Ectodermal cell (in vitro differentiated cells): ENCODE results near the gene ARHGEF28. TPM values are rescaled to one million over a fixed set of nuclear protein-coding genes. Genes with fewer than 3 reads are reported as not detected.
A peak's percentile ranks its signal among the peaks of the same experiment; 100 is the strongest.

Source experiments
- H3K27ac ChIP-seq: 2 replicates; pipeline ENCODE4 v1.7.0; 2013; ENCODE audit warnings: mild to moderate bottlenecking, low read depth, low read length; ENCODE audit not compliant: insufficient read depth, poor library complexity, severe bottlenecking
- H3K27me3 ChIP-seq: 2 replicates; pipeline ENCODE4 v1.7.0; 2013; ENCODE audit warnings: mild to moderate bottlenecking, low read length; ENCODE audit not compliant: insufficient read depth, control insufficient read depth, poor library complexity, severe bottlenecking
- H3K36me3 ChIP-seq: one replicate; pipeline ENCODE4 v1.7.0; 2013; ENCODE audit warnings: low read length; ENCODE audit not compliant: control insufficient read depth, insufficient read depth
- H3K4me1 ChIP-seq: one replicate; pipeline ENCODE4 v1.7.0; 2013; ENCODE audit warnings: low read length; ENCODE audit not compliant: control insufficient read depth, insufficient read depth
- H3K4me3 ChIP-seq: 2 replicates; pipeline ENCODE4 v1.7.0; 2013; ENCODE audit warnings: low read depth, low read length, control low read depth; ENCODE audit not compliant: insufficient read depth
- H3K9me3 ChIP-seq: 2 replicates; pipeline ENCODE4 v1.7.0; 2013; ENCODE audit warnings: mild to moderate bottlenecking, low read length, moderate library complexity; ENCODE audit not compliant: control insufficient read depth
- WGBS, 2 experiments: methylation state at CpG; one replicate each; pipeline ENCODE4 v1.1.7; 2013; ENCODE audit warnings: missing lambda C conversion rate in 2 of 2; 5-methylcytosine and 5-hydroxymethylcytosine counted together
- polyA plus RNA-seq, 4 experiments: library from polyadenylated mRNA; stranded (reverse); fragments of 50-300 nt; gene quantifications; one replicate each; pipeline ENCODE4 v1.2.3, GENCODE V29; 2013

The ARHGEF28 gene, protein sequence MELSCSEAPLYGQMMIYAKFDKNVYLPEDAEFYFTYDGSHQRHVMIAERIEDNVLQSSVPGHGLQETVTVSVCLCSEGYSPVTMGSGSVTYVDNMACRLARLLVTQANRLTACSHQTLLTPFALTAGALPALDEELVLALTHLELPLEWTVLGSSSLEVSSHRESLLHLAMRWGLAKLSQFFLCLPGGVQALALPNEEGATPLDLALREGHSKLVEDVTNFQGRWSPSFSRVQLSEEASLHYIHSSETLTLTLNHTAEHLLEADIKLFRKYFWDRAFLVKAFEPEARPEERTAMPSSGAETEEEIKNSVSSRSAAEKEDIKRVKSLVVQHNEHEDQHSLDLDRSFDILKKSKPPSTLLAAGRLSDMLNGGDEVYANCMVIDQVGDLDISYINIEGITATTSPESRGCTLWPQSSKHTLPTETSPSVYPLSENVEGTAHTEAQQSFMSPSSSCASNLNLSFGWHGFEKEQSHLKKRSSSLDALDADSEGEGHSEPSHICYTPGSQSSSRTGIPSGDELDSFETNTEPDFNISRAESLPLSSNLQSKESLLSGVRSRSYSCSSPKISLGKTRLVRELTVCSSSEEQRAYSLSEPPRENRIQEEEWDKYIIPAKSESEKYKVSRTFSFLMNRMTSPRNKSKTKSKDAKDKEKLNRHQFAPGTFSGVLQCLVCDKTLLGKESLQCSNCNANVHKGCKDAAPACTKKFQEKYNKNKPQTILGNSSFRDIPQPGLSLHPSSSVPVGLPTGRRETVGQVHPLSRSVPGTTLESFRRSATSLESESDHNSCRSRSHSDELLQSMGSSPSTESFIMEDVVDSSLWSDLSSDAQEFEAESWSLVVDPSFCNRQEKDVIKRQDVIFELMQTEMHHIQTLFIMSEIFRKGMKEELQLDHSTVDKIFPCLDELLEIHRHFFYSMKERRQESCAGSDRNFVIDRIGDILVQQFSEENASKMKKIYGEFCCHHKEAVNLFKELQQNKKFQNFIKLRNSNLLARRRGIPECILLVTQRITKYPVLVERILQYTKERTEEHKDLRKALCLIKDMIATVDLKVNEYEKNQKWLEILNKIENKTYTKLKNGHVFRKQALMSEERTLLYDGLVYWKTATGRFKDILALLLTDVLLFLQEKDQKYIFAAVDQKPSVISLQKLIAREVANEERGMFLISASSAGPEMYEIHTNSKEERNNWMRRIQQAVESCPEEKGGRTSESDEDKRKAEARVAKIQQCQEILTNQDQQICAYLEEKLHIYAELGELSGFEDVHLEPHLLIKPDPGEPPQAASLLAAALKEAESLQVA (N-terminal part only)
- 0.24 TPM for polyA plus RNA-seq (2013, experiment 1 of 4)
- polyA plus RNA-seq (2013, experiment 2 of 4) = 0.41 TPM
- 0.59 TPM for polyA plus RNA-seq (2013, experiment 3 of 4)
- polyA plus RNA-seq (2013, experiment 4 of 4) = 0.36 TPM

DNA sequence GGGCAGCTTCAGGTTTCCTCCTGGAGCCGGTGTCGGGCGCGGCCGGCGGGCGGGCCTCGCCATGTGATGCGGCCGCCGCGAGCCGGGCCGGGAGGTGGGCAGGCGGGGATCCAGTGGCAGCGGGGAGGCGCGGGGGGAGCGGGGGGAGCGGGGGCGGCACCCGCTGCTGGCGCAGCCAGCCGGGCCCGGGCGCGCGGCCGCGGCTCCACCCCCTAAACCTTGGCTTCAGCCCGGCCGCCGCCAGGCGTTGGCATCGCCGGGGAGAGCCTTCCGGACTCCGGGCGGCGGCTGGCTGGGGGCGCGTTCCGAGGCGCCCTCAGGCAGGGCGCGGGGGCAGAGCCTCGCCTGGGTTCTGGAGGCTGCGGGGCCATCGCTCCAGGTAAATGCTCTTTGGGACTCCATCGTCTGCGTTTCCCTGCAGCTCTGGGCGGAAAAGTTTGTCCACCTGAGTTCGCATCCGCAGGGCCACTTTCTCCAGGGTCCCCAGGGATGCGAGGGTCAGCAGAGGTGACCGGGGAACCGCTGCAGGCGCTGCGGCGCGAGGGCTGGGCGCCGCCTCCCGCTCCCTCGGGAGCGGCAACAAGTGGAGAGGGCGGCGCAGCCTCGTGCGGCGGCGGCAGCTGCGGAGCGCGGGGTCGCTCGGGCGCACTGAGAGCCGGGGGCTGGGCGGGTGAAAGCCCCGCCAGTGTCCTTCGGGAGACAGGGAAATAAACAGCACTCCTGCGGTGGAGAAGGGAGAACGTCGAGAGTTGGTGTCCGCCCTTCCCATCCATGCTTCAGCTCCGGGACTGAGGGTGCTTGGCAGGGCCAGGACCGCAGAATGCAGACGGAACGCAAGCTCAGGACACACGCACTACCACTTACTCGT, at the start of gene ARHGEF28:
Gene ARHGEF28 (plus strand): TSS at position 253 of the 868 bp plus-strand sequence. CDS start 58,656 bp downstream, outside the sequence.
- 2 to 3% methylated on average over 92 of the region's 92 CpGs for WGBS, 2 experiments
- Histone ChIP-seq H3K27ac (no peak within 1 kb of the TSS), H3K27me3 (peaks cover 52% of the 10 kb centered on the region)

DNA sequence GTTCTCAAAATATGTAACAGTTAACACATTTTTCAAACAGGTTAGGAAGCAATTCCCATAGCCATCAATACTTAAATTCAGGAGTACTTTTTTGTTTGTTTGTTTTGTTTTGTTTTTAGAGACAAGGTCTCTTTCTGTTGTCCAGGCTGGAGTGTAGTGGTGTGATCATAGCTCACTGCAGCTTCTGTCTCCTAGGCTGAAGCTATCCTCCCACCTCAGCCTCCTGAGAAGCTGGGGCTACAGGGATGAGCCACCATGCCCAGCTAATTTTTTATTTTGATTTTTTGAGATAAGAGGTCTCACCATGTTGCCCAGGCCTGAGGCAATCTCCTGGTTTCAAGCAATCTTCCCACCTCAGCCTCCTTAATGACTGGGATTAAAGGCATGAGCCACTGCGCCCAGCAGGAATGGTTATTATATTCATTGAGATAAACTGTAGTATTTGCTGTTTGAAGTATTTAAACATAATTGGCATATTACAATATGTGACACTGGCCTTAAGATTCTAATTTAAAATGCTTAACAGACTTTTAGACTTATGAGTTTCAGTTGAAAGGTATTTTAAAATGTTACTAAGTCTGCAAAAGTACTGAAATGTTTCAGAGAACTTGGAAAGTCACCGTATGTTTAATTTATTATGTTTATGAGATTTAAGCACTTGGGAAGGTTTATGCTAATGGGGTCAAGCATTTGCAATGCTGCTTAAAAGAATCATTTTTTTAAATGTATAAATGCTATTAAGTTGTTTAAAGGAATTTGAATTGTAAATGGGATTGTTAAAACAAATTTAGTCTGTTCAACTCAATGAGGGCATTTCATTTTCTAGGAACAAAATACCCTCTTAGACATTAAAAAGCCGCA, 43.5 kb upstream of the ARHGEF28 start:
- Histone ChIP-seq H3K36me3 (no peaks in the 10 kb centered on the region), H3K27me3 (no peaks in the 10 kb centered on the region), H3K9me3 (no peaks in the 10 kb centered on the region), H3K4me3 (no peak overlapping the region), H3K4me1 (no peaks in the 10 kb centered on the region), H3K27ac (no peak overlapping the region)
- 43 to 65% methylated on average over 2 to 3 of the region's 3 CpGs for WGBS, 2 experiments

More for the DNA sequence above, at the start of gene ARHGEF28:
- no peaks in the 10 kb centered on the region for H3K4me1 ChIP-seq
- peak within 1 kb of the TSS; percentile 63 for H3K4me3 ChIP-seq
- H3K9me3 ChIP-seq = no peaks in the 10 kb centered on the region
- H3K36me3 ChIP-seq = no peaks in the 10 kb centered on the region

DNA sequence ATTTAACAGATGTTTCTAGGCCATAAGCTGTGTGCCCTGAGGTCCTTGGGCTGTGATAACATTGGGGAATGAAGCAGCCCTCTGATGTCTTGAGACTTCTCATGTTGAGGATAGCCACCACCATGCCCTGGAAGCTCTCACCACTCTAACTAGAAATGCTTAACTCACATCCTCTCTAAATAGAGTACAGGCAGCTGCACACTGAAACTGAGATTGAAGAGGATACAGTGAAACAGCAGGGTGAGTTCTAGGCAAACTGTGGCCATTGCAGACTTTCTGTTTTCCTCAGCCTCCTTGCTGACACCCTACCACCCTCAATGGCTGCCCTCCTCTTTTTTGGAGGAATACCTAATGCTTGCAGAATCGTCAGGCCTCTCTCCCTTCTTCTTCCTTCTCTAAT, 38.1 kb upstream of the ARHGEF28 start:
- Histone ChIP-seq H3K36me3 (no peaks in the 10 kb centered on the region), H3K27ac (no peak overlapping the region), H3K4me1 (no peaks in the 10 kb centered on the region), H3K9me3 (no peaks in the 10 kb centered on the region), H3K27me3 (no peaks in the 10 kb centered on the region), H3K4me3 (no peak overlapping the region)
- 86 to 87% methylated on average over 1 of the region's 1 CpG for WGBS, 2 experiments

DNA sequence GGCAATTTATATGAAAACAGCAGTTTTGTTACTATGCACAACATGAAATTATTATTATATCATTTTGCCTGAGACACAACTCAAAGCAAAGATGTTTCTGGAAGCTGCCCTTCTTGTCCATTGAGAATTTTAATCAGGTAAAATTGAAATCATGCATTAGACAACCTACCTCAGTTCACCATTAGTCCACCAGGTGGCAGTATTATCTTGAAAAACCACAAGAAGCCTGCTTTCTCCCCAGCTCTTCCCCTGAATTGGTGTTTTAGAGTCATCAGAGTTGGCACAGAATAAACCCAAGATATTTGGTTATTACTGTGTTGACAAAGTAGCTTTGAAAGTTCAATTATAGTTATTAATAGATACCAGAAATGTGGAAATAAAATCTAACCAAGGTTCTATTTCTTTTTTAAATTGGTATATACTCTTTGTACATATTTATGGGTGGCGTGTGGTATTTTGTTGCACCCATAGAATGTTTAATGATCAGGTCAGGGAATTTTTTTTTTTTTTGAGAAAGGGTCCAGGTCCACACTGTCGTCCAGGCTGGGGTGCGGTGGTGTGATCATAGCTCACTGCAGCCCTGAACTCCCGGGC, 34.8 kb upstream of the ARHGEF28 start:
- Histone ChIP-seq H3K27ac (no peak overlapping the region), H3K4me1 (no peaks in the 10 kb centered on the region)
- 73 to 79% methylated on average over 4 of the region's 4 CpGs for WGBS, 2 experiments

DNA sequence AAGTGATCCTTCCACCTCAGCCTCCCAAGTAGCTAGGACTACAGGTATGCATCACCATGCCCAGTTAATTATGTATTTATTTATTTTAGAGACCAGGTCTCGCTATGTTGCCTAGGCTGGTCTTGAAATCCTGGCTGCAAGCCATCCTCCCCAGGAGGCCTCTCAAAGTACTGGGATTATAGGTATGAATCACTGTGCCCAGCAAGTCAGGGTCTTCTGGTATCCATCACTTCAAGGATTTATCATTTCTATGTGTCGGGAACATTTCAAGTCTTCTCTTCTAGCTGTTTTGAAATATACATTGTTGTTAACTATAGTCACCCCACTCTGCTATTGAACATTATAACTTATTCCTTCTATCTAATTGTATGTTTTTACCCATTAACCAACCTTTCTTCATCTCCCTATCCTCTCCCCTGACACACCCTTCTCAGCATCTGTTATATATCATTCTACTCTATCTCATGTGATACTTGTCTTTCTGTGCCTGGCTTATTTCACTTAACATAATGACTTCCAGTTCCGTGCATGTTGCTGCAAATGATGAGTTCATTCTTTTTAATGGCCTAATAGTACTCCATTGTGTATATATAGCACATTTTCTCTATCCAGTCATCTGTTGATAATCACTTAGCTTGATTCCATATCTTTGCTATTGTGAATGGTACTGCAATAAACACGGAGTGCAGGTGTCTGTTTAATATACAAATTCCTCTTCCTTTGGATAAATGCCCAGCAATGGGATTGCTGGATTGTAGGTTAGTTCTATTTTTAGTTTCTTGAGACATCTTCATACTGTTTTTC, 34.1 kb upstream of the ARHGEF28 start:
- H3K27ac ChIP-seq = no peak overlapping the region
- H3K27me3 ChIP-seq = no peaks in the 10 kb centered on the region
- WGBS, 2 experiments = 70 to 72% methylated on average over 4 of the region's 4 CpGs
- H3K4me3 ChIP-seq = no peak overlapping the region
- no peaks in the 10 kb centered on the region for H3K9me3 ChIP-seq
- H3K36me3 ChIP-seq = no peaks in the 10 kb centered on the region
- no peaks in the 10 kb centered on the region for H3K4me1 ChIP-seq

More for the DNA sequence above, 34.8 kb upstream of the ARHGEF28 start:
- Histone ChIP-seq H3K9me3 (no peaks in the 10 kb centered on the region), H3K27me3 (no peaks in the 10 kb centered on the region), H3K36me3 (no peaks in the 10 kb centered on the region), H3K4me3 (no peak overlapping the region)

DNA sequence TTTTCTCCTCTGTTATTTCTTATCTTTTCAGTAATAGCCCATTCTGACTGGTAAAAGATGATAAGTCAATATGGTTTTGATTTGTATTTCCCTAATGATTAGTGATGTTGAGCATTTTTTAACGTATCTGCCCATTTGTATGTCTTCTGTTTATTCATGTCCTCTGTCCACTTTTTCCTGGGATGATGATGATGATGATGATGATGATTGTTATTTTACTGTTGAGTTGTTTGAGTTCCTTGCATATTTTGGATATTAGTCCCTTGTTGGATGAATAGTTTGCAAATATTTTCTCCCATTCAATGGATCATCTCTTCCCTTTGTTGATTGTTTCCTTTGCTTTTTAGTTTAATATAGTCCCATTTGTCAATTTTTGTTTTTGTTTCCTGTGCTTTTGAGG, 33.4 kb upstream of the ARHGEF28 start:
- WGBS, 2 experiments = 82 to 93% methylated on average over 1 of the region's 1 CpG
- H3K4me1 ChIP-seq = no peaks in the 10 kb centered on the region
- H3K4me3 ChIP-seq = no peak overlapping the region
- no peaks in the 10 kb centered on the region for H3K27me3 ChIP-seq
- no peaks in the 10 kb centered on the region for H3K36me3 ChIP-seq
- H3K27ac ChIP-seq = no peak overlapping the region
- no peaks in the 10 kb centered on the region for H3K9me3 ChIP-seq

DNA sequence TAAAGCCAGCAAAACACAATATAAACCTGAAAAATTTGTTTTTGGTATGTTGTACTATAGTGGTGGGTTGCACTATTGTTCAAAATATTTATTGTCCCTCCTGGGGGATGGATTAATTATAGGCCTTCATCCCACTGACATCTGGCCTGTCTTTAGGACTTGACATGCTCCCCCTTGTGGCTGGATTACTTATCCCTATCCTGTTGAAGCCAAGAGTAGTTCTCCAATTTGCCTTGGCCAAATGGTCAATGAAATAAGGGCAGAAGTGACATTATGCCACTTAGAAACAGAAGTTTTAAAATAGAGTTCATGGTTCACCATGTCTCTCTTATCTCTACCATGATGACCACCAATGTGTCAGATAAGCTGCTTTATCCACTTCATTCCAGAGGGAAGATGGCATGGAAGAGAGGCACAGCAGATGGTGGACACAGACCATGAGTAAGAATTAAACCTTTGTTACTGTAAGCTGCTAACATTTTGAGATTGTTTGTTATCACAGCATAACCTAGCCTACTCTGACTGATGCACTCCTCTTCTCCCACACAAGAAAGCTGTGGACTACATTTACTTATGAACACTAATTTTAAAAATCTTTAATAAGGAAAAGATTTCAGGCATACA, 29.2 kb upstream of the ARHGEF28 start:
- H3K27me3 ChIP-seq = no peaks in the 10 kb centered on the region
- no peaks in the 10 kb centered on the region for H3K4me1 ChIP-seq
- no peak overlapping the region for H3K4me3 ChIP-seq
- no peak overlapping the region for H3K27ac ChIP-seq
- no peaks in the 10 kb centered on the region for H3K36me3 ChIP-seq
- H3K9me3 ChIP-seq = no peaks in the 10 kb centered on the region

DNA sequence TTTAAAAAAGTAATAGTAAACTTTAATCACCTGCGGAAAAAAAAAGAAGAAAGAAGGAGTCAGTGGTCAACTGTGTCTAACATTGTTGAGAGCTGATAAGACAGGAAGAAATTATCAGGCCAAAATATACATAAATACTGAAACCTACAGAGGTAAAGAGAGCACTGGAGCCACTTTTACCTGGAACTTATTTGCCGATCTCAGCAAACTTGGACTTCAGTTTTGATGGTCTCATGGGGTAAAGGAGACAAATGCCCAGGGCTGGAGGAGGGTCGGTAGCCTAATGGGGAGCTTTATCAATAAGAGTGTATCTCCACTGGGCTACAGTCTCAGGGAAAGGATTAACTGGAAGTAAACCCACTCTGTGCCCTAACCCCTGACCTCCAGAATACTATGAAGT, 26.6 kb upstream of the ARHGEF28 start:
- WGBS, 2 experiments = 90 to 92% methylated on average over 2 of the region's 3 CpGs
- Histone ChIP-seq H3K27ac (no peak overlapping the region), H3K27me3 (no peaks in the 10 kb centered on the region), H3K9me3 (no peaks in the 10 kb centered on the region), H3K36me3 (no peaks in the 10 kb centered on the region), H3K4me1 (no peaks in the 10 kb centered on the region), H3K4me3 (no peak overlapping the region)
